ENCODE data around the gene MLANA. TPM values are rescaled to one million over a fixed set of nuclear protein-coding genes. Genes with fewer than 3 reads are reported as not detected.

The MLANA gene, protein sequence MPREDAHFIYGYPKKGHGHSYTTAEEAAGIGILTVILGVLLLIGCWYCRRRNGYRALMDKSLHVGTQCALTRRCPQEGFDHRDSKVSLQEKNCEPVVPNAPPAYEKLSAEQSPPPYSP
- total RNA-seq = not detected
- long read RNA-seq, partial matches to known transcripts = 0 of 1 reads
- long read RNA-seq, other reads (novel, unspliced or antisense) = 1 of 1 reads

GRCh38 chr9:5890641-5891040 is at the start of gene MLANA:
Gene MLANA, plus strand, starts transcription at chr9:5890889. Its CDS starts 1,586 bp downstream, at chr9:5892475.
- intact Hi-C loops (cut with DNase I) = no loop called here
- ATAC-seq (no peak), DNase-seq (no peak)

- intact Hi-C loops (cut with DNase I) = no loop called here
- DNase-seq = no peak
- ATAC-seq = peak in 1 of 2 donors; percentile 45
Measured at GRCh38 chr9:5841771-5842573, 48.7 kb upstream of the MLANA start.

- intact Hi-C loops (cut with DNase I) = no loop called here
- ATAC-seq (peak in 1 of 2 donors; percentile 51), DNase-seq (no peak)
Measured at GRCh38 chr9:5842929-5843793, 47.5 kb upstream of the MLANA start.

GRCh38 chr9:5843794-5844471 is 46.8 kb upstream of the MLANA start:
- intact Hi-C loops (cut with DNase I) = no loop called here
- DNase-seq = no peak
- peak in 1 of 2 donors; percentile 31 for ATAC-seq

DNA sequence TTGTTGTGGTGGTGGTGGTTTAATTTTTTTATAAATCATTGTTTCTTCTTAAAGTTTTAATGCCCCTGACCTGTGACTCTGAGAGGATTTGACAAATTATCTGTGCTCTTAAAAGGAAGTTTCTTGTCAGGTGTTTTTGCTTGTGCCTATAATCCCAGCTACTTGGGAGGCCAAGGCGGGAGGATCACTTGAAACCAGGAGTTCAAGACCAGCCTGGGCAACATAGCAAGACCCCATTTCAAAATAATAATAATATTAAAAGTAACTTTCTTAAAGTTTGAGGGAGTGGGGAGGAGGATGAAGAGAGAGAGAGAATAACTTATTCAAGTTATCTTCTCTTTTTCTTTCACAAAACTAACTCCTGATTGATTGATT is 45.5 kb upstream of the MLANA start:
- DNase-seq (no peak), ATAC-seq (no peak)
- intact Hi-C loops (cut with DNase I) = no loop called here

- intact Hi-C loops (cut with DNase I) = no loop called here
Measured at GRCh38 chr9:5846096-5846495, 44.6 kb upstream of the MLANA start.

GRCh38 chr9:5846501-5846921 is 44.2 kb upstream of the MLANA start:
- no peak for DNase-seq
- intact Hi-C loops (cut with DNase I) = no loop called here
- ATAC-seq = peak; percentile 7 to 65

More at GRCh38 chr9:5846096-5846495, 44.6 kb upstream of the MLANA start:
- DNase-seq = no peak
- no peak for ATAC-seq

DNA sequence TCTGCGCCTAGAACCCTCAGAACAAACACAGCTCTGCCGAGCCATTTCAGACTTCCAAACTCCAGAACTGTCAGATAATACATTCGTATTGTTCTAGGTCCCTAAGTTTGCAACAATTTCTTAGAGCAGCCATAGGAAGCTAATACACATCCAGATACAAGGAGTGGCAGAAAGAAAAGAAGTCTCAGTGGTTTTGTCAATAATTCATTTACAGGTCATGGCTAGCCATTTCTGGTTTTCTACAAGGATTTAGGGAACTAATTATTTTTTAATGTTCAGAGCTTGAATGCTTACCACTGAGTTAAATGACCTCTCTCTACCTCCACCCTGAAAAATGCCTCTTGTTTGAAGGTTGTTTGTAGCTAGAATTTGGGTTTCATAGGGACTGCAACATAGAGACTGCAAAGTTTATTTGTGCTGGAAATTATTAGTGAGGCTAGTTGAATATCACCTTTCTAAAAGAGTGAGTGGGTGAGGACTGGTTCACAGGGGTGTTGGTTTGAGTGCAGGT is 42.3 kb upstream of the MLANA start:
- intact Hi-C loops (cut with DNase I) = no loop called here
- DNase-seq (no peak), ATAC-seq (no peak)

DNA sequence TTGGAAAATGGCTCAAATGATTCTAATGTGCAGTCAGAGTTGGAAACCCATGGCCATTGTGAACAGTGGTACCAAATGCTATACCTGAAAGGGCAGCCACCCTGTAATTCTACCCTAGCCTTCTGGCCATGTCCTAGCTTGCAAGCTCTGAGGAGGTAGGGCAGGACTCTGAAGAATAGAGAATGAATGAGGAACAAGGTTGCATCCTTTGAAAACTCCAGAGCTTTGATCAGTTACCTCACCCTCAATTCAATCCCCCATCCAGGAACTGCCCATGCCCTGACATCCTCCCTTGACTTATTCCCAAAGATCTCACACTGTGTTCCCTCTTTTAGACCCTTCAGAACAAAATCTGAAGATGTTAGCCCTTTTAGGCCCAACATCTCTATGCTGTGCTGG is 40.0 kb upstream of the MLANA start:
- intact Hi-C loops (cut with DNase I) = no loop called here
- ATAC-seq (no peak), DNase-seq (no peak)

DNA sequence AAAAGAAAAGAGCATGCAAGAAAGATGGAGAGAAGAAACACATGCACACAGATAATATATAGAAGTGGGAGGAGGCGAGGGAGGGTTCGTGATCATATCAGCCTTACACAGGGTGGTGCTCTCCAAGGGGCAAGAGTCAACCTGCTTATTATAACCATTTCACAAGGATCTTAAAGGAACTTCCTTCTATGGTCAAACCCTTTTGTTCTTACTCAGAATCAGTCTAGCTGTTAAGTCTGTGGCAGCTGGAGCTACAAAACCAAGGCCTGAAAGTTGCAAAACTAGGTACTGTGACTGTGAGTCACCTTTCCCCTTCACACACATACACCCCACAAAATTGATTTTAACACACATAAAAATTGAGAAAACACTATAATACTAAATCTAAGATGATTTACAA is 39.2 kb upstream of the MLANA start:
- no peak for DNase-seq
- ATAC-seq = peak; percentile 44 to 70
- intact Hi-C loops (cut with DNase I) = no loop called here

GRCh38 chr9:5852987-5853386 is 37.7 kb upstream of the MLANA start:
- DNase-seq (no peak), ATAC-seq (no peak)
- intact Hi-C loops (cut with DNase I) = no loop called here

DNA sequence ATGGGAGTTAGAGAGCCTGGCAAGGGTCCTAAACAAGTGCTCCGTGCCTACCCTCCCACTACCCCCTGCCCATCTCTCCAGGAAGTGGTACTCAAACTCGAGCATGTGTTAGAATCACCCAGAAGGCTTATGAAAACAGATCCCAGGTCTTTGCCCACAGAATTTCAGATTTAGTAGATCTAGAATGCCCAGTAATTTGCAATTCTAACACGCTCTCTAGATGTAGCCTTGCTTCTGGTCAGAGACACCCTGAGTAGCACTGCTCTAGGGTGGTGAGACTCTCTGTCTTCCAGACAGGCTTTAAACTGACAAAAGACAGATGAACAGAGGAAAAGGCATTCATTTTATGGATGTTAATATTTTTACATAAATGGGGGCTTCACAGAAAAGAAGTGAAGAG is 37.1 kb upstream of the MLANA start:
- ATAC-seq (no peak), DNase-seq (no peak)
- intact Hi-C loops (cut with DNase I) = no loop called here

DNA sequence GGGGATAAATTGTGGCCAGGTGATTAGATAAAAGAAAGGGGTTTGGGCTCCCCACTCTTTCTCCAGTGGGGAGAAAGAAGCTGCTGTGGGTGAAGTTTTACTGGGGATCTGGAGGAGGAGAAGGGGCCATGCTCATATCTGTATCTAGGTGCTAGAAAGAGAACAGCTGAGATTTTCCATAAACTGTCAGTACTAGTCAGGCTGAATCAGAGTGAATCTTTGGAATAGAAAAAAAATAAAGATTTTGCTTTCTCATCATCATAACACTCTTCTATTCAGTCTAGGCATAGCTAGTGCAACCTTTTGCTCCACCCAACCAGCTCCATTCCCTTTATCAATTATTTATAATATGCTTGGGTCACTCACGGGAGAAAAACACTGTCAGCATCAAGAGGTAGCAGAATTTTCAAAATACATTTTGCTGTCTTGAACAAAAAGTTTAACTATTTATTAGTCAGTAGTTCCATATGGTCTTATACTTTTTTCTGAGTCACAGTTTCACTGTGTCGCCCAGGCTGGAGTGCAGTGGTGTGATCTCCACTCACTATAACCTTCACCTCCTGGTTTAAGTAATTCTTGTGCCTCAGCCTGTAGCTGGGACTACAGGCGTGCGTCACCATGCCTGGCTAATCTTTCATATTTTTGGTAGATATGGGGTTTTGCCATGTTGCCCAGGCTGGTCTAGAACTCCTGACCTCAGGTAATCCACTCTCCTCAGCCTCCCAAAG is 36.5 kb upstream of the MLANA start:
- no peak for ATAC-seq
- intact Hi-C loops (cut with DNase I) = no loop called here
- DNase-seq = no peak

DNA sequence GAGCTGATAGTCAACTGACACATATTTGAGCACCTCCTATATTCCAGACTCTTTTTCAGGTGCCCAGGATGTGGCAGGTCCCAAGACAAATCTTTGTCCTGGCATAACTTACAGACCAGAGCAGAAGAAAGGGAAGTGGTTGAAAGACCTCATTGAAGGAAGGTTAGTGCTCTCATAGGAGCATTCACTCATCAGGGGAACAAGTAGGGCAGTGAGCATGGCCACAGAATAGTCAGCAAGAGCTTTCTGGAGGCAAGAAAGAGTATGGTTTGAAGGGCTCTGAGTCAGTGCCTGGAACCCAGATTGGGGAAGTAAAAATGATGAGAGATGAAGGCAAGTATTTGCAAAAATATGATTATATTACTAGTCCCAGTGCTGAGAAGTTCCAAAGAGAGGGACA is 32.8 kb upstream of the MLANA start:
- intact Hi-C loops (cut with DNase I) = no loop called here
- no peak for ATAC-seq
- no peak for DNase-seq

- intact Hi-C loops (cut with DNase I) = no loop called here
- ATAC-seq = no peak
- DNase-seq = no peak
Measured at GRCh38 chr9:5858833-5859232, 31.9 kb upstream of the MLANA start.

DNA sequence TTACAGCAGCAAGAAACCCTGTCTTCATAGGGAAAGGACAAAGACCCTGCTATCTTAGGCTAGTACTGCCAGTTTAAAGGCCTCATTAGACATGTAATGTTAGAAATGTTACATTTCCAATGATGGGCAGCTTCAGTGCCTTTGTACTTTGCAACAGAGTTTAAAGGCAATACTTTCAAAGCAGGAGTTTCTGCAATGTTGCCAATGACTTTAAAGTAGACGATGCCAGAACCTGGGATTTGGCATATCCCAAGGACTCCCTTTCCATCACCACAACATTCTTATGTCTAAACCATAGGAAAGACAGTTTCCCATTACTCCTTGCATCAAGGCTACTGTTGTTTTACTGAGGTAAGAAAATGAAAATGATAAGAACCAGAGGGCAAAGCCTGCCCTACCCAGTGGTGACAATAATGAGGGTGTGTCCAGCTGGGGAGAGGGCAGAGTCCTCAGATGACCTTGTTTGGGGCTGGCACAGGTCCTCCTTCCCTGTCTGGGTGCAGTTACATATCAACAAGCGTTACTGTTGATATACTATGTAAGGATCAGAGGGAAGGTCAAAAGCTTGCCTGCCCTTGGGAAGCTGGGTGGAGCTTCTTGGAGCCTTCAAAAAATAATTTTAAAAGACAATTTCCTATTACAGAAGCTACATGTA is 27.5 kb upstream of the MLANA start:
- intact Hi-C loops (cut with DNase I) = no loop called here
- DNase-seq = no peak
- ATAC-seq = peak in 1 of 2 donors; percentile 58

DNA sequence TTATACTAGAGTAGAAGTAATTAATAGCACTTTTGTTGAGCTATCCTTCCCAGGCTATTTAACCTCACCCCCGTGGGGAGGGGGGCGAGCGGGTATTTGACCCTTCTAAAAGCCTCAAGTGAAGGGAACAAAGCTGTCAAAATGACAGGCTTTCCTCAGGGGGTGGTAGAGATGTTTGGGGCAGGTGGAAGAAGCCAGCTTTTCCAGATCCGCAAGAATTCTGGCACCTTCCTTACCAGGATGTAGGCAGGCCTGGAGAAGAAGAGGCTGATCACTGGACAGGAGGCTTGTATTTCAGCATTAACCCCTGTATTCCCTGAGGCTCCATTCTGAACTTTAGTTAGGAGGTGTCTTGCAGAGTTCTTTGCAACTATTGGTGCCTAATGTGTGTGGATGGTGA is 26.2 kb upstream of the MLANA start:
- DNase-seq = no peak
- no peak for ATAC-seq
- intact Hi-C loops (cut with DNase I) = no loop called here

DNA sequence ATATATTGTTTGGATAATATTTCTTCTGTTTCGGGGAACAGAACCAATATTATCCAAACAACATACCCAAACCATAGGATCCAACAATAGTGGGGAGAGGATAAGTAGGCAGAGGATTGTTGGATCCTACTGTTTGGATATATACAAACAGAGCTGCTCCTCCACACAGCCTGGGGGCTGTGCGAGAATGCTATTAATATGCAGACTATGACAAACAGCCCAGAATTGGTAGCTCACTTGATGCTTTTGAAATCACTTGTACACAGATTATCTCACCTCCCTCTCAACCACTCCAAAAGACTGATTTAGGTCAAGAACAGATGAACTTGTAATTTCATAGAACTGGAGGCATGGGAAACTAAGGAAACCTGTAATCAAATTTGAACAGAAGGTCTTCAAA is 24.4 kb upstream of the MLANA start:
- intact Hi-C loops (cut with DNase I) = no loop called here
- ATAC-seq (no peak), DNase-seq (no peak)

All from left cardiac atrium (tissue), 4 donors.